Karpas-422 (cell line): Measurements from ENCODE around the gene CENPX. TPM values are rescaled to one million over a fixed set of nuclear protein-coding genes. Genes with fewer than 3 reads are reported as not detected.

Experiments
- DNase-seq: peaks from one replicate; pipeline ENCODE4 v3.0.0-alpha.2; 2015
- H2AFZ ChIP-seq: fragments of 200-600 bp; sonication (generic); 2 replicates; pipeline ENCODE4 v1.6.1; 2014; ENCODE audit warnings: antibody characterized with exemption, low read length, mixed read lengths
- H3K27ac ChIP-seq: fragments of 200-600 bp; sonication (generic); 2 replicates; pipeline ENCODE4 v1.5.1; 2014; ENCODE audit warnings: mild to moderate bottlenecking, low read length, moderate library complexity
- H3K27me3 ChIP-seq: fragments of 200-600 bp; sonication (generic); 2 replicates; pipeline ENCODE4 v1.6.1; 2014; ENCODE audit warnings: low read length, mixed read lengths
- H3K36me3 ChIP-seq: fragments of 200-600 bp; sonication (generic); 2 replicates; pipeline ENCODE4 v1.6.1; 2014; ENCODE audit warnings: low read length, mixed read lengths; ENCODE audit not compliant: insufficient read depth
- H3K4me1 ChIP-seq: fragments of 200-600 bp; sonication (generic); 2 replicates; pipeline ENCODE4 v1.6.1; 2014; ENCODE audit warnings: mild to moderate bottlenecking, low read length, mixed read lengths
- H3K4me2 ChIP-seq: fragments of 200-600 bp; sonication (generic); 2 replicates; pipeline ENCODE4 v1.6.1; 2014; ENCODE audit warnings: low read length, low read depth, mild to moderate bottlenecking; ENCODE audit not compliant: poor library complexity, severe bottlenecking
- H3K4me3 ChIP-seq: fragments of 200-600 bp; sonication (generic); 2 replicates; pipeline ENCODE4 v1.5.1; 2014; ENCODE audit warnings: mild to moderate bottlenecking, antibody characterized with exemption, low read length, mixed read lengths
- H3K79me2 ChIP-seq: fragments of 200-600 bp; sonication (generic); 2 replicates; pipeline ENCODE4 v1.6.1; 2014; ENCODE audit warnings: mild to moderate bottlenecking, low read length, mixed read lengths
- H3K9ac ChIP-seq: fragments of 200-600 bp; sonication (generic); 2 replicates; pipeline ENCODE4 v1.6.0; 2014; ENCODE audit warnings: low read length
- H3K9me2 ChIP-seq: fragments of 200-600 bp; sonication (generic), shearing (Covaris generic); replicated peaks from 2 replicates; pipeline ENCODE4 v1.6.0; 2014; ENCODE audit warnings: mild to moderate bottlenecking, low read length, moderate library complexity; ENCODE audit not compliant: insufficient read depth
- H3K9me3 ChIP-seq: fragments of 300-700, 200-600 bp; sonication (generic); 2 replicates; pipeline ENCODE4 v1.6.1; 2014; ENCODE audit warnings: low read length, mixed read lengths
- H4K20me1 ChIP-seq: fragments of 200-600 bp; sonication (generic); 2 replicates; pipeline ENCODE4 v1.6.1; 2014; ENCODE audit warnings: mild to moderate bottlenecking, antibody characterized with exemption, low read length, low read depth; ENCODE audit not compliant: insufficient read depth
- total RNA-seq: library from RNA; depleted of rRNA; stranded (reverse); fragments of >200 nt; shearing (Covaris generic); gene quantifications from 2 replicates; pipeline ENCODE4 v1.2.3, GENCODE V29; 2014; ENCODE audit warnings: low replicate concordance

The CENPX gene
- total RNA-seq, 1 experiment from 2014 or later: 51.4 TPM

GRCh38 chr17:82009413-82009812 lies 13.3 kb downstream of the CENPX start:
- Histone ChIP-seq H3K9me3 (no peaks in the 10 kb centered on the region), H4K20me1 (no peaks in the 10 kb centered on the region), H3K4me1 (no peaks in the 10 kb centered on the region), H3K79me2 (no peaks in the 10 kb centered on the region), H3K9me2 (no peaks in the 10 kb centered on the region), H3K4me3 (no peak overlapping the region), H3K9ac (no peak overlapping the region), H3K27ac (no peak overlapping the region), H3K4me2 (no peak overlapping the region), H2AFZ (no peak overlapping the region), H3K36me3 (no peaks in the 10 kb centered on the region), H3K27me3 (no peaks in the 10 kb centered on the region)
- no peak for DNase-seq

- H2AFZ ChIP-seq: no peak overlapping the region
- no peak overlapping the region for H3K9ac ChIP-seq
Observed at GRCh38 chr17:82008941-82009405, 13.7 kb downstream of the CENPX start.

GRCh38 chr17:82008258-82008940 lies 14.3 kb downstream of the CENPX start:
- Histone ChIP-seq H3K36me3 (no peaks in the 10 kb centered on the region), H3K27me3 (no peaks in the 10 kb centered on the region), H3K9me3 (no peaks in the 10 kb centered on the region), H2AFZ (no peak overlapping the region), H4K20me1 (no peaks in the 10 kb centered on the region), H3K79me2 (no peaks in the 10 kb centered on the region), H3K27ac (no peak overlapping the region), H3K4me1 (no peaks in the 10 kb centered on the region), H3K4me2 (no peak overlapping the region), H3K9me2 (no peaks in the 10 kb centered on the region), H3K9ac (no peak overlapping the region), H3K4me3 (no peak overlapping the region)
- no peak for DNase-seq

More at GRCh38 chr17:82008941-82009405, 13.7 kb downstream of the CENPX start:
- Histone ChIP-seq H3K27ac (no peak overlapping the region), H3K4me1 (no peaks in the 10 kb centered on the region), H3K9me3 (no peaks in the 10 kb centered on the region), H3K27me3 (no peaks in the 10 kb centered on the region), H3K36me3 (no peaks in the 10 kb centered on the region), H3K9me2 (no peaks in the 10 kb centered on the region), H3K4me3 (no peak overlapping the region), H3K79me2 (no peaks in the 10 kb centered on the region), H4K20me1 (no peaks in the 10 kb centered on the region), H3K4me2 (no peak overlapping the region)
- DNase-seq: no peak

- H3K9me2 ChIP-seq: no peaks in the 10 kb centered on the region
- DNase-seq: no peak
- no peaks in the 10 kb centered on the region for H3K4me1 ChIP-seq
- no peaks in the 10 kb centered on the region for H3K36me3 ChIP-seq
- no peaks in the 10 kb centered on the region for H4K20me1 ChIP-seq
- H3K9ac ChIP-seq: no peak overlapping the region
- H3K4me2 ChIP-seq: no peak overlapping the region
- no peaks in the 10 kb centered on the region for H3K79me2 ChIP-seq
- no peaks in the 10 kb centered on the region for H3K27me3 ChIP-seq
- H3K4me3 ChIP-seq: no peak overlapping the region
- H2AFZ ChIP-seq: no peak overlapping the region
- no peak overlapping the region for H3K27ac ChIP-seq
- H3K9me3 ChIP-seq: no peaks in the 10 kb centered on the region
Observed at GRCh38 chr17:82007495-82008257, 15.0 kb downstream of the CENPX start.

- Histone ChIP-seq H3K27ac (no peak overlapping the region), H3K4me2 (no peak overlapping the region), H3K9ac (no peak overlapping the region), H3K36me3 (no peaks in the 10 kb centered on the region), H3K9me3 (no peaks in the 10 kb centered on the region), H3K9me2 (no peaks in the 10 kb centered on the region), H3K4me3 (no peak overlapping the region), H3K27me3 (no peaks in the 10 kb centered on the region), H2AFZ (no peak overlapping the region), H3K4me1 (no peaks in the 10 kb centered on the region), H4K20me1 (no peaks in the 10 kb centered on the region), H3K79me2 (no peaks in the 10 kb centered on the region)
- no peak for DNase-seq
Observed at GRCh38 chr17:82007228-82007494, 15.5 kb downstream of the CENPX start.

GRCh38 chr17:82006468-82007227 lies 16.0 kb downstream of the CENPX start:
- no peak for DNase-seq
- Histone ChIP-seq H3K79me2 (no peaks in the 10 kb centered on the region), H3K4me2 (no peak overlapping the region), H3K9me2 (no peaks in the 10 kb centered on the region), H3K27me3 (no peaks in the 10 kb centered on the region), H2AFZ (no peak overlapping the region), H3K9ac (no peak overlapping the region), H3K9me3 (no peaks in the 10 kb centered on the region), H3K27ac (no peak overlapping the region), H4K20me1 (no peaks in the 10 kb centered on the region), H3K4me1 (no peaks in the 10 kb centered on the region), H3K4me3 (no peak overlapping the region), H3K36me3 (no peaks in the 10 kb centered on the region)

- no peak for DNase-seq
- no peak overlapping the region for H3K9ac ChIP-seq
- no peak overlapping the region for H3K4me3 ChIP-seq
Observed at GRCh38 chr17:82005701-82006348, 16.9 kb downstream of the CENPX start.

More at GRCh38 chr17:82005701-82006348, 16.9 kb downstream of the CENPX start:
- Histone ChIP-seq H4K20me1 (no peaks in the 10 kb centered on the region), H3K4me2 (no peak overlapping the region), H3K4me1 (no peaks in the 10 kb centered on the region), H3K27ac (no peak overlapping the region), H3K9me3 (no peaks in the 10 kb centered on the region), H3K9me2 (no peaks in the 10 kb centered on the region), H2AFZ (no peak overlapping the region), H3K36me3 (no peaks in the 10 kb centered on the region), H3K79me2 (no peaks in the 10 kb centered on the region), H3K27me3 (no peaks in the 10 kb centered on the region)
